Measurements from ENCODE around the gene WDR48. TPM values are rescaled to one million over a fixed set of nuclear protein-coding genes. Genes with fewer than 3 reads are reported as not detected.

Gene WDR48
- total and polyA plus RNA-seq, 9 of the 15 experiments (the other 6 are each of a cell fraction or from before 2014, with no cell fraction given): 26.6 to 70.6 (median 48.0) TPM

DNA sequence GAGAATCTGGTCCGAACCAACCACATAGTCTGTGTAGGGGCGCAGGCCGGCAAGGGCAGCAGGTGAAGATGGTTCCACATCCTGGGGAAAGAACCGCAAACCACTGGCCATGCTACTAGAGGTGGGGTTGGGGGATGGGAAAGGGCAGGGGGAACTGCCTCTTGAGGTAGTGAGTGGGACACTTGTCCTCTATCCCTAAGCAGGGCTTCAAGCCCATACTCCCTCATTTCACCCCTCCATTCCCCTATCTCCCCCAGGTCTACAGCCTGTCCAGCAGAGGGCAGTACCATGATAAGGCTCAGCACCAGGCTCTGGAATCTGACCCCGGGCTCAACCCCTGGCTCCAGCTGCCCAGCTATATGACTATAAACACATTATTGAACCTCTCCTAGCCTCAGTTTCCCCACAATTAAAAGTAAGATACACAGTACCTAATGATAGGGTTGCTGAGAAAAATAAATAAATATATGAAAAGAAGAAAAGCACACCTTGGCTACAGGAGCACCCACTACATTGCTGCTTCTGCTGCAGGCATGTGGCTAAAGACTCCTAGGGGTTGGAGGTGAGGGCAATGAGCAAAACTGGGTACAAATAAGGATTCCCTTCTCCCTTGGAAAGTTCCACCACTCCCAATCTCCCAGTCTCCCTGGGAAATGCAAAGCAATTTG, 49.3 kb downstream of the WDR48 start (continued):
- TF ChIP-seq, protein P1, sequence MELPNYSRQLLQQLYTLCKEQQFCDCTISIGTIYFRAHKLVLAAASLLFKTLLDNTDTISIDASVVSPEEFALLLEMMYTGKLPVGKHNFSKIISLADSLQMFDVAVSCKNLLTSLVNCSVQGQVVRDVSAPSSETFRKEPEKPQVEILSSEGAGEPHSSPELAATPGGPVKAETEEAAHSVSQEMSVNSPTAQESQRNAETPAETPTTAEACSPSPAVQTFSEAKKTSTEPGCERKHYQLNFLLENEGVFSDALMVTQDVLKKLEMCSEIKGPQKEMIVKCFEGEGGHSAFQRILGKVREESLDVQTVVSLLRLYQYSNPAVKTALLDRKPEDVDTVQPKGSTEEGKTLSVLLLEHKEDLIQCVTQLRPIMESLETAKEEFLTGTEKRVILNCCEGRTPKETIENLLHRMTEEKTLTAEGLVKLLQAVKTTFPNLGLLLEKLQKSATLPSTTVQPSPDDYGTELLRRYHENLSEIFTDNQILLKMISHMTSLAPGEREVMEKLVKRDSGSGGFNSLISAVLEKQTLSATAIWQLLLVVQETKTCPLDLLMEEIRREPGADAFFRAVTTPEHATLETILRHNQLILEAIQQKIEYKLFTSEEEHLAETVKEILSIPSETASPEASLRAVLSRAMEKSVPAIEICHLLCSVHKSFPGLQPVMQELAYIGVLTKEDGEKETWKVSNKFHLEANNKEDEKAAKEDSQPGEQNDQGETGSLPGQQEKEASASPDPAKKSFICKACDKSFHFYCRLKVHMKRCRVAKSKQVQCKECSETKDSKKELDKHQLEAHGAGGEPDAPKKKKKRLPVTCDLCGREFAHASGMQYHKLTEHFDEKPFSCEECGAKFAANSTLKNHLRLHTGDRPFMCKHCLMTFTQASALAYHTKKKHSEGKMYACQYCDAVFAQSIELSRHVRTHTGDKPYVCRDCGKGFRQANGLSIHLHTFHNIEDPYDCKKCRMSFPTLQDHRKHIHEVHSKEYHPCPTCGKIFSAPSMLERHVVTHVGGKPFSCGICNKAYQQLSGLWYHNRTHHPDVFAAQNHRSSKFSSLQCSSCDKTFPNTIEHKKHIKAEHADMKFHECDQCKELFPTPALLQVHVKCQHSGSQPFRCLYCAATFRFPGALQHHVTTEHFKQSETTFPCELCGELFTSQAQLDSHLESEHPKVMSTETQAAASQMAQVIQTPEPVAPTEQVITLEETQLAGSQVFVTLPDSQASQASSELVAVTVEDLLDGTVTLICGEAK (IDR thresholded peaks at IDR 0.05): no peak
- TF ChIP-seq, protein P1 (CRISPR knock-in tag; IDR thresholded peaks at IDR 0.05): 0 out of 2 replicates have a peak, but pooled peaks have one; percentile 2
- TF ChIP-seq, protein P2, sequence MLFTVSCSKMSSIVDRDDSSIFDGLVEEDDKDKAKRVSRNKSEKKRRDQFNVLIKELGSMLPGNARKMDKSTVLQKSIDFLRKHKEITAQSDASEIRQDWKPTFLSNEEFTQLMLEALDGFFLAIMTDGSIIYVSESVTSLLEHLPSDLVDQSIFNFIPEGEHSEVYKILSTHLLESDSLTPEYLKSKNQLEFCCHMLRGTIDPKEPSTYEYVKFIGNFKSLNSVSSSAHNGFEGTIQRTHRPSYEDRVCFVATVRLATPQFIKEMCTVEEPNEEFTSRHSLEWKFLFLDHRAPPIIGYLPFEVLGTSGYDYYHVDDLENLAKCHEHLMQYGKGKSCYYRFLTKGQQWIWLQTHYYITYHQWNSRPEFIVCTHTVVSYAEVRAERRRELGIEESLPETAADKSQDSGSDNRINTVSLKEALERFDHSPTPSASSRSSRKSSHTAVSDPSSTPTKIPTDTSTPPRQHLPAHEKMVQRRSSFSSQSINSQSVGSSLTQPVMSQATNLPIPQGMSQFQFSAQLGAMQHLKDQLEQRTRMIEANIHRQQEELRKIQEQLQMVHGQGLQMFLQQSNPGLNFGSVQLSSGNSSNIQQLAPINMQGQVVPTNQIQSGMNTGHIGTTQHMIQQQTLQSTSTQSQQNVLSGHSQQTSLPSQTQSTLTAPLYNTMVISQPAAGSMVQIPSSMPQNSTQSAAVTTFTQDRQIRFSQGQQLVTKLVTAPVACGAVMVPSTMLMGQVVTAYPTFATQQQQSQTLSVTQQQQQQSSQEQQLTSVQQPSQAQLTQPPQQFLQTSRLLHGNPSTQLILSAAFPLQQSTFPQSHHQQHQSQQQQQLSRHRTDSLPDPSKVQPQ (CRISPR knock-in tag; IDR thresholded peaks at IDR 0.05; ENCODE audit: borderline replicate concordance): no peak
- TF ChIP-seq NR2C2 (CRISPR knock-in tag; IDR thresholded peaks at IDR 0.05): no peak
- TF ChIP-seq NR2C2 (tag; IDR thresholded peaks at IDR 0.05): peak; percentile 48; the same call in 1 of the 2 replicates
- peak; percentile 83 for TF ChIP-seq SMARCA5 (IDR thresholded peaks at IDR 0.05)
- no peak for TF ChIP-seq TFAM (CRISPR knock-in tag; conservative IDR thresholded peaks at IDR 0.05)
- TF ChIP-seq ZFPM2 (CRISPR knock-in tag; IDR thresholded peaks at IDR 0.05): no peak
- no peak for TF ChIP-seq NFE2 (IDR thresholded peaks at IDR 0.05; ENCODE audit: low read depth)
- no peak for TF ChIP-seq ARID2 (IDR thresholded peaks at IDR 0.05)
- TF ChIP-seq TRIM28 (IDR thresholded peaks at IDR 0.05): no peak
- no peak for TF ChIP-seq EGR1 (conservative IDR thresholded peaks at IDR 0.05)
- TF ChIP-seq NR4A1 (CRISPR knock-in tag; IDR thresholded peaks at IDR 0.05): no peak
- TF ChIP-seq NR4A1 (tag; IDR thresholded peaks at IDR 0.05): no peak
- no peak for TF ChIP-seq YBX1 (IDR thresholded peaks at IDR 0.05)
- no peak for TF ChIP-seq ELF4 (CRISPR knock-in tag; IDR thresholded peaks at IDR 0.05)
- TF ChIP-seq KLF16 (IDR thresholded peaks at IDR 0.05): no peak
- no peak for TF ChIP-seq HDAC2 (IDR thresholded peaks at IDR 0.05)
- no peak for TF ChIP-seq PTTG1 (tag; IDR thresholded peaks at IDR 0.05; ENCODE audit: low read depth)
- TF ChIP-seq ZBTB1 (CRISPR knock-in tag; IDR thresholded peaks at IDR 0.05; ENCODE audit: borderline replicate concordance, low read depth): no peak
